Prostate gland (tissue), 2 donors: ENCODE measurements around the gene PPM1F. TPM values are rescaled to one million over a fixed set of nuclear protein-coding genes. Genes with fewer than 3 reads are reported as not detected.

ENCODE experiments used
- DNase-seq: peaks from one replicate; pipeline ENCODE4 v3.0.0-alpha.2; 2019; ENCODE audit warnings: low spot score
- H3K27ac ChIP-seq, 2 donors: fragments of 200-600 bp; sonication (generic); 2 replicates each; pipeline ENCODE4 v1.5.1; 2017 to 2019
- H3K27me3 ChIP-seq: fragments of 200-600 bp; sonication (generic); replicated peaks from 2 replicates; pipeline ENCODE4 v1.5.1; 2019; ENCODE audit not compliant: insufficient read depth
- H3K36me3 ChIP-seq, 2 donors: fragments of 200-600 bp; sonication (generic); 1 replicate in 1 of 2; 2 replicates in 1 of 2; pipeline versions ENCODE4 v1.5.1 to v1.8.1; 2017 to 2019
- H3K4me1 ChIP-seq: fragments of 200-600 bp; sonication (generic); replicated peaks from 2 replicates; pipeline ENCODE4 v1.5.1; 2019
- H3K4me3 ChIP-seq, 2 donors: fragments of 200-600 bp; sonication (generic); 2 replicates each; pipeline ENCODE4 v1.5.1; 2017 to 2019
- H3K9me3 ChIP-seq: fragments of 200-600 bp; sonication (generic); 2 replicates; pipeline ENCODE4 v1.5.1; 2017
- POLR2A ChIP-seq: fragments of 450-650 bp; IDR thresholded peaks from one replicate; pipeline ENCODE4 v1.6.1; 2016; ENCODE audit warnings: antibody characterized with exemption, mild to moderate bottlenecking
- POLR2AphosphoS5 ChIP-seq: sonication (generic); formaldehyde crosslinking; IDR thresholded peaks from one replicate; pipeline ENCODE4 v1.6.1; 2017; ENCODE audit warnings: antibody characterized with exemption
- WGBS: methylation state at CpG from one replicate; pipeline ENCODE4 v1.1.5; 2018; 5-methylcytosine and 5-hydroxymethylcytosine counted together
- intact Hi-C: fragments of 100-400 bp; cut with DNase I; formaldehyde crosslinking; loops from one replicate; pipeline ENCODE4 v1.14.2; 2022
- total RNA-seq, 2 donors: library from RNA; depleted of rRNA; stranded (reverse); fragments of >200 nt; gene quantifications; one replicate each; pipeline ENCODE4 v1.1.0, GENCODE V29; 2016
- TF ChIP-seq, protein P1 (sequence below), 4 experiments: fragments of 200-600 bp in 2 of 4; fragments of 450-650 bp in 2 of 4; sonication (generic) in 2 of 4; IDR thresholded peaks; 1 replicate in 3 of 4; 2 replicates in 1 of 4; pipeline ENCODE4 v1.5.1; 2016 to 2019; ENCODE audit warnings: antibody characterized with exemption in 4 of 4, mild to moderate bottlenecking in 2 of 4, moderate library complexity in 2 of 4

The PPM1F gene
- total RNA-seq, 2 donors from 2014 or later = 16.8 to 31.6 TPM

DNA sequence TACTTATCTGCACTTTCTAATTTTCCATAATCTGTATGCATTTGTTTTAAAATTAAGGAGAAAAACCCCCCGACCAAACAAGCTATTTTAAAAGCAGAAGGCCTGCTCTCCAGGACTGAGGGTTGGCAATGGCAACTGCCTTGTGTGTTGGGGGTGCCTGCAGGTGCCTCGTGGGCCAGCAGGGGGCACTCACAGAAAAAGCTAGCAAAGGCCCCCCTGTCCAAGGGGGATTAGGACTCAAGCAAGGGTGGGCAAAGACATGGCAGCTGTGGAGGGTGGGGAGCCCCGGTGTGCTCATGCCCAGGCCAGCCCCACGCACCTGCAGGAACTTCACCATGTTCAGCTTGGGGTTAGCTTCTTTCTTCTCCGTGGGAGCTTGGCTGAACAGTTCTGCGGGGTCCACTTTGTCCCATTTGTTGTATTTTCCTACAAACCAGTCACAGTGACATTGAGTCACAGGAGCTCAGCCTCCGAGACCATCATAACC is 19.7 kb upstream of the PPM1F start:
- 67% methylated on average over 7 of the region's 7 CpGs for WGBS
- intact Hi-C loops = no loop called here
- TF ChIP-seq, protein P1, sequence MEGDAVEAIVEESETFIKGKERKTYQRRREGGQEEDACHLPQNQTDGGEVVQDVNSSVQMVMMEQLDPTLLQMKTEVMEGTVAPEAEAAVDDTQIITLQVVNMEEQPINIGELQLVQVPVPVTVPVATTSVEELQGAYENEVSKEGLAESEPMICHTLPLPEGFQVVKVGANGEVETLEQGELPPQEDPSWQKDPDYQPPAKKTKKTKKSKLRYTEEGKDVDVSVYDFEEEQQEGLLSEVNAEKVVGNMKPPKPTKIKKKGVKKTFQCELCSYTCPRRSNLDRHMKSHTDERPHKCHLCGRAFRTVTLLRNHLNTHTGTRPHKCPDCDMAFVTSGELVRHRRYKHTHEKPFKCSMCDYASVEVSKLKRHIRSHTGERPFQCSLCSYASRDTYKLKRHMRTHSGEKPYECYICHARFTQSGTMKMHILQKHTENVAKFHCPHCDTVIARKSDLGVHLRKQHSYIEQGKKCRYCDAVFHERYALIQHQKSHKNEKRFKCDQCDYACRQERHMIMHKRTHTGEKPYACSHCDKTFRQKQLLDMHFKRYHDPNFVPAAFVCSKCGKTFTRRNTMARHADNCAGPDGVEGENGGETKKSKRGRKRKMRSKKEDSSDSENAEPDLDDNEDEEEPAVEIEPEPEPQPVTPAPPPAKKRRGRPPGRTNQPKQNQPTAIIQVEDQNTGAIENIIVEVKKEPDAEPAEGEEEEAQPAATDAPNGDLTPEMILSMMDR (IDR thresholded peaks at IDR 0.05) = peak in 3 of 4 experiments; percentile 34 to 38 (median 35)
- no peak for TF ChIP-seq POLR2AphosphoS5
- Histone ChIP-seq H3K4me1 (no peaks in the 10 kb centered on the region), H3K36me3 (peaks cover 5 to 20% of the 10 kb centered on the region in 2 donors), H3K9me3 (no peaks in the 10 kb centered on the region), H3K4me3 (no peak overlapping the region), H3K27me3 (no peaks in the 10 kb centered on the region), H3K27ac (no peak overlapping the region)
- DNase-seq = no peak

DNA sequence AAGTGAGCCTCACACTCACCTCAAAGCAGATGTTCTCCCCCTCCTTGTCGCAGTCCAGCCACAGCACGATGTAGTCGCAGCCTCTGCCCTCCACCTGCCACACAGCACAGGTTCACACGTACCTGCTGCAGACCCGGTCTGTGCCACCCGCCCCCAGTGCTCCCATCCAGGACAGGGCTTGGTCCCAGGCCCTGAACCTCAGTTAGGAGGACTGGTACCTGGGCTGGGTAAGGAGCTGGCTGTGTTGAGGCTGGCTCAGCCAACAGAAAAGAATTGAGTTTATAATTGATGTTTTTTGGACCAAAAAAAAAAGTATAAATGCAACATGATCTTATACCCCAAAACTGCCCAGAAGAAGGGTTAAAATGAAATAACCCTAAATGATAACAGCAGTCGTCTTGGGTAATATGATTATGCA is 19.2 kb upstream of the PPM1F start:
- TF ChIP-seq POLR2A (no peak), POLR2AphosphoS5 (no peak)
- TF ChIP-seq, protein P1 (IDR thresholded peaks at IDR 0.05) = no peak
- intact Hi-C loops = no loop called here

DNA sequence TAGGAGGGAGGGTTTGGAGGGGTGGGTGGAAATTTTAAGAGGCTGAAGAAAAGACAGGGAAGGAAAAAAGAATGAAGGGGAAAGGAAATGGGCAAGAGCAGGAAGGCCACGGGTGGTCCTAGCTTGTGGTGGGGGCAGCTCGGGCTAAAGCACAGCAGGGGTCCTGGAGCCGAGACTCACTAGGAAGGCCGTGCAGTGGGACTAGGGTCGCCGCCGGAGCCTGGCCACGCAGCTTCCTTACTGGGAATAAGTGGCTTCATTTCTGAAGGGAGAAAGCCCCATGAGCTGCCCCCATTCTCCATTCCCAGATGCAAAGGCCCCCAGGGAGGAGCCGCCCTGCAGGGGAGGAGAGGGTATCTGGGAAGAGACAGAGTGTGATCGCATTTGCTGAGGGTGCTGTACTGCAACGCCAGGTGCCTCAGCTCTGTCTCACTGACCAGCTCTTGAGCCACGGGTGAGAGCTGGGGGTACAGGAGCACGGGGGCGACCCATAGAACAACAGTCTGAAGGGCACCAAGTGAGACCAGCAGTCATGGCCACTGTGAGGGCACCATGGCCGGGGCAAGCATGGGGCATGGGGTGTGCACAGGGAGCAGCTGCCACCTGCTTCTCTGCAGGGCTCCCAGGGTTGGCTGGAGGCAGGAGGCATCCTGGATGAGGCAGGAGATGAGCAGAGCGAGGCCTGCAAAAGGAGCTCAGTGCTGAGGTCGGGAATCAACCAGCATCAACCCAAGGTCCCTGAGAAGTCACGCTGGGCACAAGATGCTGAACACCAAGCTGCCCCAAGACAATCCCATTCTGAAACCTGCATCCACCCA is 18.4 kb upstream of the PPM1F start:
- no peak overlapping the region for H3K27ac ChIP-seq
- no peaks in the 10 kb centered on the region for H3K9me3 ChIP-seq
- H3K27me3 ChIP-seq = no peaks in the 10 kb centered on the region
- no peak overlapping the region for H3K4me3 ChIP-seq
- WGBS = 90% methylated on average over 18 of the region's 18 CpGs
- peaks cover 5 to 29% of the 10 kb centered on the region in 2 donors for H3K36me3 ChIP-seq
- no peak for DNase-seq
- intact Hi-C loops = no loop called here
- H3K4me1 ChIP-seq = no peaks in the 10 kb centered on the region
- TF ChIP-seq POLR2AphosphoS5 = no peak
- TF ChIP-seq, protein P1 (IDR thresholded peaks at IDR 0.05) = no peak
- TF ChIP-seq POLR2A = no peak

More for the DNA sequence above, 19.2 kb upstream of the PPM1F start:
- no peaks in the 10 kb centered on the region for H3K4me1 ChIP-seq
- WGBS = 98% methylated on average over 4 of the region's 7 CpGs
- no peak overlapping the region for H3K4me3 ChIP-seq
- no peaks in the 10 kb centered on the region for H3K27me3 ChIP-seq
- no peak for DNase-seq
- peaks cover 5 to 25% of the 10 kb centered on the region in 2 donors for H3K36me3 ChIP-seq
- no peak overlapping the region for H3K27ac ChIP-seq
- no peaks in the 10 kb centered on the region for H3K9me3 ChIP-seq

DNA sequence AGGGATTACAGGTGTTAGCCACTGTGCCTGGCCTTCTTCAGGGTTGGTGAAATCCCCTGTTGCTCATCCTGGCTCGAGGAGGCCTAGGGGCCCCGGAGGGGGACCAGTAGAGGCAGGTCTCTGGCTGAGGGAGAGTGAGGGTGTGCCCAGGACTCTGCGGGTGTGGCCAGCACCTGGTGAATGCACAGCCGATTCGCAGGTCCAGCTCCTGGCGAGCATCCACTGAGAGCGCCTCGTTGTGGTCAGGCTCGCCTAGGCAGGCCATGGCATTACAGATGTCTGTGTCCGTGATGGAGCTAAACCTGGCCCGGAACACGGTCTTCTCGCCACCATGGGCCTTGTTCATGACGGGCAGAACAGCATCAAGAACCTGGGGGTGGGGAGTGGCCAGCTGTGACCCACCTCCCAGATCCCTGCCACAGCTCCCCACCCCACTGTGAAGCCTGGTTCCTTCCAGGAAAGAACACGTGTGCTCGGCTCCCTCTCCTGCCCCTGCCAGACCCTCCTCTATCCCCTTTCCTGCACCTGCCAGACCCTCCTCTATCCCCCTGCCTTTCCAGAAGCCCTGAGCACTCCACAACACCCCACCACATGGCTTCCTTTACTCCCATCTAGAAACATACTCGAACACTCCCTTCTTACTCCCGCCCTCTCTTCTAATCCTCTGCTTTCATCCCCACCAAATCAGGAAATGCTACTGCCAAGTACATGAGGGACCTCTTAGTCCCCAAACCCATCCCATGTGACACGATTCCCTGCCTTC is 17.6 kb upstream of the PPM1F start:
- TF ChIP-seq POLR2AphosphoS5 (no peak), POLR2A (no peak)
- TF ChIP-seq, protein P1 (IDR thresholded peaks at IDR 0.05) = no peak
- 83% methylated on average over 19 of the region's 19 CpGs for WGBS
- Histone ChIP-seq H3K36me3 (peaks cover 5 to 30% of the 10 kb centered on the region in 2 donors), H3K27me3 (no peaks in the 10 kb centered on the region), H3K4me1 (no peaks in the 10 kb centered on the region), H3K4me3 (no peak overlapping the region), H3K9me3 (no peaks in the 10 kb centered on the region), H3K27ac (no peak overlapping the region)
- no peak for DNase-seq
- intact Hi-C loops = no loop called here
